ENCODE results near the gene CDC26. TPM values are rescaled to one million over a fixed set of nuclear protein-coding genes. Genes with fewer than 3 reads are reported as not detected.

The CDC26 gene
- polyA plus RNA-seq, 1 donor from 2014 or later: 88.0 TPM

- TF ChIP-seq MXI1 (conservative IDR thresholded peaks at IDR 0.05; ENCODE audit: poor library complexity, severe bottlenecking) (no peak), SMC3 (conservative IDR thresholded peaks at IDR 0.05; ENCODE audit: poor library complexity) (no peak), EZH2 (IDR thresholded peaks at IDR 0.05; ENCODE audit: borderline replicate concordance, insufficient read depth, low read length, poor library complexity, severe bottlenecking) (no peak)
Observed at GRCh38 chr9:113266174-113266573, 9.2 kb downstream of the CDC26 start (continued).

GRCh38 chr9:113261917-113262671, 13.3 kb downstream of the CDC26 start:
- no peak overlapping the region for H2AFZ ChIP-seq (ENCODE audit: low read depth, low read length)
- no peak overlapping the region for H3K4me3 ChIP-seq (ENCODE audit: low read length)

More at GRCh38 chr9:113261917-113262671, 13.3 kb downstream of the CDC26 start:
- no peaks in the 10 kb centered on the region for H3K9me3 ChIP-seq (ENCODE audit: low read length)
- no peaks in the 10 kb centered on the region for H3K27me3 ChIP-seq (ENCODE audit: insufficient read depth, low read depth, low read length)
- H3K27ac ChIP-seq (ENCODE audit: low read length): no peak overlapping the region
- no peaks in the 10 kb centered on the region for H3F3A ChIP-seq (ENCODE audit: insufficient read depth, low read length, poor library complexity, severe bottlenecking)
- H3K36me3 ChIP-seq (ENCODE audit: insufficient read depth, low read length): peaks cover 8% of the 10 kb centered on the region
- no peaks in the 10 kb centered on the region for H4K20me1 ChIP-seq (ENCODE audit: insufficient read depth)
- TF ChIP-seq MXI1 (conservative IDR thresholded peaks at IDR 0.05; ENCODE audit: poor library complexity, severe bottlenecking) (no peak), RAD21 (conservative IDR thresholded peaks at IDR 0.05) (no peak), EZH2 (IDR thresholded peaks at IDR 0.05; ENCODE audit: borderline replicate concordance, insufficient read depth, low read length, poor library complexity, severe bottlenecking) (no peak), EP300 (conservative IDR thresholded peaks at IDR 0.05; ENCODE audit: poor library complexity, severe bottlenecking) (no peak), TAF1 (IDR thresholded peaks at IDR 0.05; ENCODE audit: low read depth) (no peak), POLR2AphosphoS5 (IDR thresholded peaks at IDR 0.05) (no peak), SMC3 (conservative IDR thresholded peaks at IDR 0.05; ENCODE audit: poor library complexity) (no peak)
- TF ChIP-seq, protein P1, sequence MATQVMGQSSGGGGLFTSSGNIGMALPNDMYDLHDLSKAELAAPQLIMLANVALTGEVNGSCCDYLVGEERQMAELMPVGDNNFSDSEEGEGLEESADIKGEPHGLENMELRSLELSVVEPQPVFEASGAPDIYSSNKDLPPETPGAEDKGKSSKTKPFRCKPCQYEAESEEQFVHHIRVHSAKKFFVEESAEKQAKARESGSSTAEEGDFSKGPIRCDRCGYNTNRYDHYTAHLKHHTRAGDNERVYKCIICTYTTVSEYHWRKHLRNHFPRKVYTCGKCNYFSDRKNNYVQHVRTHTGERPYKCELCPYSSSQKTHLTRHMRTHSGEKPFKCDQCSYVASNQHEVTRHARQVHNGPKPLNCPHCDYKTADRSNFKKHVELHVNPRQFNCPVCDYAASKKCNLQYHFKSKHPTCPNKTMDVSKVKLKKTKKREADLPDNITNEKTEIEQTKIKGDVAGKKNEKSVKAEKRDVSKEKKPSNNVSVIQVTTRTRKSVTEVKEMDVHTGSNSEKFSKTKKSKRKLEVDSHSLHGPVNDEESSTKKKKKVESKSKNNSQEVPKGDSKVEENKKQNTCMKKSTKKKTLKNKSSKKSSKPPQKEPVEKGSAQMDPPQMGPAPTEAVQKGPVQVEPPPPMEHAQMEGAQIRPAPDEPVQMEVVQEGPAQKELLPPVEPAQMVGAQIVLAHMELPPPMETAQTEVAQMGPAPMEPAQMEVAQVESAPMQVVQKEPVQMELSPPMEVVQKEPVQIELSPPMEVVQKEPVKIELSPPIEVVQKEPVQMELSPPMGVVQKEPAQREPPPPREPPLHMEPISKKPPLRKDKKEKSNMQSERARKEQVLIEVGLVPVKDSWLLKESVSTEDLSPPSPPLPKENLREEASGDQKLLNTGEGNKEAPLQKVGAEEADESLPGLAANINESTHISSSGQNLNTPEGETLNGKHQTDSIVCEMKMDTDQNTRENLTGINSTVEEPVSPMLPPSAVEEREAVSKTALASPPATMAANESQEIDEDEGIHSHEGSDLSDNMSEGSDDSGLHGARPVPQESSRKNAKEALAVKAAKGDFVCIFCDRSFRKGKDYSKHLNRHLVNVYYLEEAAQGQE (IDR thresholded peaks at IDR 0.05; ENCODE audit: borderline replicate concordance): no peak
- TF ChIP-seq, protein P2, sequence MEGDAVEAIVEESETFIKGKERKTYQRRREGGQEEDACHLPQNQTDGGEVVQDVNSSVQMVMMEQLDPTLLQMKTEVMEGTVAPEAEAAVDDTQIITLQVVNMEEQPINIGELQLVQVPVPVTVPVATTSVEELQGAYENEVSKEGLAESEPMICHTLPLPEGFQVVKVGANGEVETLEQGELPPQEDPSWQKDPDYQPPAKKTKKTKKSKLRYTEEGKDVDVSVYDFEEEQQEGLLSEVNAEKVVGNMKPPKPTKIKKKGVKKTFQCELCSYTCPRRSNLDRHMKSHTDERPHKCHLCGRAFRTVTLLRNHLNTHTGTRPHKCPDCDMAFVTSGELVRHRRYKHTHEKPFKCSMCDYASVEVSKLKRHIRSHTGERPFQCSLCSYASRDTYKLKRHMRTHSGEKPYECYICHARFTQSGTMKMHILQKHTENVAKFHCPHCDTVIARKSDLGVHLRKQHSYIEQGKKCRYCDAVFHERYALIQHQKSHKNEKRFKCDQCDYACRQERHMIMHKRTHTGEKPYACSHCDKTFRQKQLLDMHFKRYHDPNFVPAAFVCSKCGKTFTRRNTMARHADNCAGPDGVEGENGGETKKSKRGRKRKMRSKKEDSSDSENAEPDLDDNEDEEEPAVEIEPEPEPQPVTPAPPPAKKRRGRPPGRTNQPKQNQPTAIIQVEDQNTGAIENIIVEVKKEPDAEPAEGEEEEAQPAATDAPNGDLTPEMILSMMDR (IDR thresholded peaks at IDR 0.05; ENCODE audit: poor library complexity, severe bottlenecking): no peak
- H3K9ac ChIP-seq (ENCODE audit: low read length): no peak overlapping the region
- no peak overlapping the region for H3K4me2 ChIP-seq (ENCODE audit: low read length)
- H3K9me2 ChIP-seq (ENCODE audit: insufficient read depth, low read length): no peaks in the 10 kb centered on the region
- no peaks in the 10 kb centered on the region for H3K79me2 ChIP-seq (replicated peaks; ENCODE audit: insufficient read depth, low read length)

Data from neural cell (in vitro differentiated cells).